HL-60 (cell line): ENCODE results near the gene DNAH5.

ENCODE experiments used
- CTCF ChIP-seq: IDR thresholded peaks from one replicate; pipeline ENCODE4 v1.5.1; 2011; ENCODE audit warnings: low read length, control low read depth, inconsistent platforms; ENCODE audit not compliant: insufficient read depth
- GABPA ChIP-seq: IDR thresholded peaks from 2 replicates; pipeline ENCODE4 v1.6.1; 2012; ENCODE audit warnings: low read depth

DNA sequence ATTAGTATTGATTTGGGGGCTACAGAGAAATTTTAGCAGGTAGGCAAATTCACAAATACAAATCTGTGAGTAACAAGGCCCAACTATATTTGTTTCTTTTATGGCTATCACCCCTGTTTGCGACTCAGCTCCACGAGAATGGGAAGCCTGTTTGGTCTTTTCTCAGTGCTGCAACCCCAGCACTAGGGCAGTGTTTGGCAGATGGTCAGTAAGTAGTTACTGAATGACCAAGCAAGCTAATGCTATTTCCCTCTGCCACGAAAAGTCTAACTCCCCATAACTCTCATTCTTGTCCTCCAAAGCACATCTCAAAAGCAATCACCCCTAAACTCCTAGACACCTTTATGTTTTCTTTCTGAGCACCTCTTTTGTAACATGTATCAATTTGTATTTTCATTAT is 245.6 kb downstream of the DNAH5 start:
- TF ChIP-seq CTCF (no peak), GABPA (no peak)
